Activated naive CD4-positive, alpha-beta T cell treated with anti-CD3 and anti-CD28 coated beads for 36 hours (primary cell): Measurements from ENCODE around the gene ASS1. TPM values are rescaled to one million over a fixed set of nuclear protein-coding genes. Genes with fewer than 3 reads are reported as not detected.
A peak's percentile ranks its signal among the peaks of the same experiment; 100 is the strongest.

Source experiments
- CTCF ChIA-PET: fragments of 350-600 bp; sonication (Branson Sonifier 250); formaldehyde crosslinking; loops from one replicate; lab custom pipeline; 2021; ENCODE audit warnings: antibody characterized with exemption; lab: Charles Lee
- DNase-seq: peaks from one replicate; pipeline ENCODE4 v3.0.0-alpha.2; 2020
- H3K27ac Mint-ChIP-seq: one replicate; pipeline ENCODE4 v1.8.0; 2021; ENCODE audit warnings: mild to moderate bottlenecking, mixed read lengths
- H3K27me3 Mint-ChIP-seq: one replicate; pipeline ENCODE4 v1.8.0; 2021; ENCODE audit warnings: low read depth, mixed read lengths
- H3K36me3 Mint-ChIP-seq: one replicate; pipeline ENCODE4 v1.8.0; 2021; ENCODE audit warnings: low read depth, mixed read lengths
- H3K4me1 Mint-ChIP-seq: one replicate; pipeline ENCODE4 v1.8.0; 2021; ENCODE audit warnings: low read depth, mixed read lengths
- H3K4me3 Mint-ChIP-seq: one replicate; pipeline ENCODE4 v1.8.0; 2021; ENCODE audit warnings: mild to moderate bottlenecking, moderate library complexity, mixed read lengths
- H3K9me3 Mint-ChIP-seq: one replicate; pipeline ENCODE4 v1.8.0; 2021; ENCODE audit warnings: mixed read lengths
- intact Hi-C: fragments of 100-400 bp; cut with micrococcal nuclease; formaldehyde crosslinking; loops from one replicate; pipeline ENCODE4 v1.15.1; 2023
- total RNA-seq, 2 experiments: library from RNA; stranded (reverse); gene quantifications; one replicate each; pipeline ENCODE4 v1.2.3, GENCODE V29; 2021

Gene ASS1
- total RNA-seq, 2 experiments from 2014 or later: 12.4 to 14.3 TPM

- CTCF ChIA-PET: no interaction called here
Observed at GRCh38 chr9:130508218-130508617, 63.5 kb downstream of the ASS1 start.

DNA sequence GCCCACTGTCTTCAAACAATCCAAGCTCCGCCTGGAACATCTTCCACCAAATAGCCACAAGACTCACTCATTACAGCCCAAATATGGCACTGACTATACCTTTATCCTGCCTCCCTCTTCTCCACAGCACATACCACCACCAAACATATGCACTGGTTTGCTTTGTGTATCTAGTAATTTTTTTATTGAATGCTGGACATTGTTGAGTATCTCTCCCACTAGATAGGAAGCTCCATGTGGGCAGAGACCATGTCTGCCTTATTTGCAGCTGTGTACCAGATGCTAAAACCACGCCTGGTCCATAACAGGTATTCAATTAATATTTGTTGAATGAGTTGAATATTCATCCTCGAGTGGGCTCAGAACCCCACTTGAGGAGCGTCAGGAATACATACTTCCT, 67.4 kb downstream of the ASS1 start:
- Mint-ChIP-seq H3K4me1 (no peaks in the 10 kb centered on the region), H3K4me3 (no peak overlapping the region), H3K27ac (no peak overlapping the region), H3K36me3 (no peaks in the 10 kb centered on the region), H3K27me3 (no peaks in the 10 kb centered on the region), H3K9me3 (peaks cover 10% of the 10 kb centered on the region)
- intact Hi-C loops: no loop called here
- CTCF ChIA-PET: no interaction called here
- no peak for DNase-seq

More at GRCh38 chr9:130508218-130508617, 63.5 kb downstream of the ASS1 start:
- no peak for DNase-seq
- Mint-ChIP-seq H3K4me3 (no peak overlapping the region), H3K9me3 (peaks cover 10% of the 10 kb centered on the region), H3K36me3 (no peaks in the 10 kb centered on the region), H3K27me3 (no peaks in the 10 kb centered on the region), H3K4me1 (no peaks in the 10 kb centered on the region), H3K27ac (no peak overlapping the region)
- intact Hi-C loops: no loop called here

DNA sequence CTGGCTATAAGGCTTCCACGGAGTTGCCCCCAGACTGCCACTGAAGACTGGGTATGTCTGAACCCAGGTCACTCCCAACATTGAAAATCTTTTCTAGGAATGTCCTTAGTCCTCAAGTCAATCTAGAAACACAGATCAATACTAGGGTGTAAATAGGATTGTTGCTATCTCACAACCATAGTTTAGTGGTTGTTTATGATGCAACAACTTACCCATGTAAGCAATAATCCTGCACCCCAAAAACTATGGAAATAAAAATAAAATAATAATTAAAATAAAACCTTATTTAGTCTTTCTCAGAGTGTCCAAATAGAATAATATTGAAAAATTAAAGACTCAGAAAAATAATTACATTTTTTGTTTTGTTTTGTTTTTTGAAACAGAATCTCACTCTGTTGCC, 68.3 kb downstream of the ASS1 start:
- H3K36me3 Mint-ChIP-seq: no peaks in the 10 kb centered on the region
- H3K27me3 Mint-ChIP-seq: no peaks in the 10 kb centered on the region
- intact Hi-C loops: no loop called here
- no peaks in the 10 kb centered on the region for H3K4me1 Mint-ChIP-seq
- CTCF ChIA-PET: no interaction called here
- no peak for DNase-seq
- H3K4me3 Mint-ChIP-seq: no peak overlapping the region
- peaks cover 10% of the 10 kb centered on the region for H3K9me3 Mint-ChIP-seq
- no peak overlapping the region for H3K27ac Mint-ChIP-seq

GRCh38 chr9:130518233-130518632, 73.5 kb downstream of the ASS1 start:
- Mint-ChIP-seq H3K4me1 (peaks cover 2% of the 10 kb centered on the region), H3K27ac (no peak overlapping the region)

DNA sequence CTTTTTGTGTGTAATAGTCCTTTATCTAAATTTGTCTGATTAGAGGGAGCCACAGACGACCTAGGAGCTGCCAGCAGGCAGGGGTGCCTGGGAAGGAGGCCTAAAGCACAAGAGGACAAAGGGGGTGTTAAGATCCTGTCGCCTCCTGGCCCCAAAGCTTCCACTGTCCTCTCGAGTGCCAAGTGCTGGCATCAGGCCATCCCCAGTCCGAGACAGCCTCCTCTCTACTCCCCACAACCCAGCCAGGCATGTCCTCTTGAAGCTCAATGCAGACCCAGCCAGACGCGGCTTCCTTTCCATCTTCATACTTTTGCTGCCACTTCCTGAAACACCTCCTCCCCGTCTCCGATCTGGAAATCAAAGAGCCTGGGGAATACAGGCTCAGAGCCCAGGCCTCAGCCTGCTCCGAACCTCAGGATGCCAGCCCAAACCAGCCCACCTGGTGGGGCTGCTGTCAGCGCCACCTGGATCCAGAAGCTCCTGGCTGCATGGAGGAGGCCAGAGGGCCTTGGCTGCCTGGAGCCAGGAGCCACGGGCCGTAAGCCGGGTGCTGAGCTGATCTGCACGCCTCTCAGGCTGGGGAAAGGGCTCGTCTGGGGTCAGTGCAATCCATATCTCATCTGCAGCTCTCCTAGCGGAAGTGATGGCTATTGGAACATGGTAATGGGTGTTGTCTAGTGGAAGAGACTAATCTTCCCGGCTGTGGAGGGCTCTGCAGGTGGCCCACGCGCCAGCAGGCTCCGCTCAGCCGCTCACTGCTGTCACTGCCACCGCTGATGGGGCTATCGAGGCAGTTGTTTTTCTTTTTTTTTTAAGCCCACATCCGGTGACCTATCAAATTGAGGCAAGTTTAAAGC, 74.4 kb downstream of the ASS1 start:
- CTCF ChIA-PET: interaction anchor here (0.6 to 0.7 kb wide), 2 partner anchors 59 to 300 kb away, joined by 3 to 4 read pairs; no protein-coding TSS in a partner anchor
- intact Hi-C loops: no loop called here

More at GRCh38 chr9:130518233-130518632, 73.5 kb downstream of the ASS1 start:
- H3K9me3 Mint-ChIP-seq: no peaks in the 10 kb centered on the region
- H3K4me3 Mint-ChIP-seq: no peak overlapping the region
- intact Hi-C loops: no loop called here
- H3K27me3 Mint-ChIP-seq: peaks cover 2% of the 10 kb centered on the region
- CTCF ChIA-PET: no interaction called here
- H3K36me3 Mint-ChIP-seq: no peaks in the 10 kb centered on the region
- DNase-seq: no peak

GRCh38 chr9:130519927-130520326, 75.2 kb downstream of the ASS1 start:
- no peak overlapping the region for H3K4me3 Mint-ChIP-seq
- peaks cover 3% of the 10 kb centered on the region for H3K27me3 Mint-ChIP-seq
- no peak for DNase-seq
- intact Hi-C loops: no loop called here
- H3K4me1 Mint-ChIP-seq: peaks cover 2% of the 10 kb centered on the region
- H3K27ac Mint-ChIP-seq: no peak overlapping the region
- no peaks in the 10 kb centered on the region for H3K9me3 Mint-ChIP-seq
- CTCF ChIA-PET: no interaction called here
- no peaks in the 10 kb centered on the region for H3K36me3 Mint-ChIP-seq

More for the DNA sequence above, 74.4 kb downstream of the ASS1 start:
- no peak overlapping the region for H3K4me3 Mint-ChIP-seq
- no peak overlapping the region for H3K27ac Mint-ChIP-seq
- peaks cover 3% of the 10 kb centered on the region for H3K27me3 Mint-ChIP-seq
- H3K4me1 Mint-ChIP-seq: peaks cover 2% of the 10 kb centered on the region
- no peak for DNase-seq
- H3K9me3 Mint-ChIP-seq: no peaks in the 10 kb centered on the region
- H3K36me3 Mint-ChIP-seq: no peaks in the 10 kb centered on the region

DNA sequence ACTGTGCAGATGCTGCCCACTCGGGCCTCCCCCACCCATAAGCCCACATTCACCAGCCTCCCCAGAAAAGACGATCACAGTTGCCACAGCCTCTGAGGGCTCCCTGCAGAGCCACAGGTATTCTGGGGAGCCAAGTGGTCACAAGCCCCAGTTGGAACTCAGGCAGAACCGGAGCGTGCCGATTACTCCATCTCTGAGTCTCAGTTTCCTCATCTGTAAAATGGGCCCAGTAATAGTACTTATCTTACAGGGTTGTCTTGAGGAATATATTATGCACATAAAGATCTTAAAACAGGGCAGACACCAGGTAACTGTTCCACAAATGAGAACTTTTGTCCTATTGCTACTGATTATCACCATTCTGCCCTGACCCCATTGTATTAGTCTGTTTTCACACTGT, 77.0 kb downstream of the ASS1 start:
- CTCF ChIA-PET: no interaction called here
- Mint-ChIP-seq H3K4me1 (peaks cover 2% of the 10 kb centered on the region), H3K9me3 (no peaks in the 10 kb centered on the region), H3K27me3 (peaks cover 3% of the 10 kb centered on the region), H3K36me3 (no peaks in the 10 kb centered on the region), H3K4me3 (no peak overlapping the region), H3K27ac (no peak overlapping the region)
- intact Hi-C loops: no loop called here
- no peak for DNase-seq

DNA sequence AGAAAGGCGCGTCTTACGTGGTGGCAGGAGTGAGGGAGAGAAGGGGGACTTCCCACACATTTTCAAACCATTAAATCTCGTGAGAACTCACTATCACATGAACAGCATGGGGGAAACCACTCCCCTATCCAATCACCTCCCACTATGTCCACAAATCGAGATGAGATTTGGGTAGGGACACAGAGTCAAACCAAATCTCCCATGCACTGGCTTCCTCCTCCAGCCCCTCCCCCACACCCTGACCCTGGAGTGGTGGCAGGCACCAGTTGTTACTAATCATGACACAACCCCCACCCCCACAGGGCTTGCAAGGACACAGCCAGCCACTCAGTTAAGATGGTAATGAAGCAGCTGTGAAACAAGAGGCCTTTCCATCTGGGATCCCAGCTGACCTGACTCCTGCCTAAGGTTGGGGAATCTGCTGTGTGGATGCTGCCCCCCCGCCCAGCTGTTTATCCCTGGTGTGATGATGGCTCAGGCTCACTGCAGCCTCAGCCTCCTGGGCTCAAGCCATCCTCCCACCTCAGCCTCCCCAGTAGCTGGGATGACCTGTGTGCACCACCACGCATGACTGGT, 77.6 kb downstream of the ASS1 start:
- intact Hi-C loops: no loop called here
- peak; percentile 55 for DNase-seq
- no peaks in the 10 kb centered on the region for H3K9me3 Mint-ChIP-seq
- peaks cover 3% of the 10 kb centered on the region for H3K27me3 Mint-ChIP-seq
- no peak overlapping the region for H3K27ac Mint-ChIP-seq
- H3K36me3 Mint-ChIP-seq: no peaks in the 10 kb centered on the region
- no peak overlapping the region for H3K4me3 Mint-ChIP-seq
- H3K4me1 Mint-ChIP-seq: peaks cover 2% of the 10 kb centered on the region
- CTCF ChIA-PET: no interaction called here

- Mint-ChIP-seq H3K27ac (no peak overlapping the region), H3K36me3 (no peaks in the 10 kb centered on the region), H3K9me3 (no peaks in the 10 kb centered on the region), H3K27me3 (peaks cover 3% of the 10 kb centered on the region), H3K4me3 (no peak overlapping the region), H3K4me1 (peaks cover 2% of the 10 kb centered on the region)
- intact Hi-C loops: no loop called here
- no peak for DNase-seq
- CTCF ChIA-PET: no interaction called here
Observed at GRCh38 chr9:130523921-130524320, 79.2 kb downstream of the ASS1 start.

GRCh38 chr9:130526193-130526853, 81.6 kb downstream of the ASS1 start:
- H3K9me3 Mint-ChIP-seq: no peaks in the 10 kb centered on the region
- CTCF ChIA-PET: interaction anchor here (0.5 kb wide), 1 partner anchor 39 kb away, joined by 4 read pairs; no protein-coding TSS in a partner anchor
- H3K27me3 Mint-ChIP-seq: peaks cover 3% of the 10 kb centered on the region
- peaks cover 2% of the 10 kb centered on the region for H3K4me1 Mint-ChIP-seq
- intact Hi-C loops: no loop called here
- no peak overlapping the region for H3K4me3 Mint-ChIP-seq
- no peak overlapping the region for H3K27ac Mint-ChIP-seq
- no peaks in the 10 kb centered on the region for H3K36me3 Mint-ChIP-seq
- DNase-seq: no peak

GRCh38 chr9:130526854-130527650, 82.3 kb downstream of the ASS1 start:
- CTCF ChIA-PET: no interaction called here
- no peak overlapping the region for H3K4me3 Mint-ChIP-seq

More at GRCh38 chr9:130526854-130527650, 82.3 kb downstream of the ASS1 start:
- peaks cover 3% of the 10 kb centered on the region for H3K27me3 Mint-ChIP-seq
- intact Hi-C loops: no loop called here
- no peak for DNase-seq
- peaks cover under 1% of the 10 kb centered on the region for H3K4me1 Mint-ChIP-seq
- no peak overlapping the region for H3K27ac Mint-ChIP-seq
- H3K9me3 Mint-ChIP-seq: no peaks in the 10 kb centered on the region
- no peaks in the 10 kb centered on the region for H3K36me3 Mint-ChIP-seq
